K562 (cell line): ENCODE measurements around the gene GET3. TPM values are rescaled to one million over a fixed set of nuclear protein-coding genes. Genes with fewer than 3 reads are reported as not detected.

Source experiments
- ASH1L ChIP-seq: fragments of 450-650 bp; IDR thresholded peaks from 2 replicates; pipeline ENCODE4 v1.6.1; 2018; ENCODE audit warnings: borderline replicate concordance, mild to moderate bottlenecking, low read depth; ENCODE audit not compliant: partially characterized antibody
- BDP1 ChIP-seq: IDR thresholded peaks from 3 replicates; pipeline ENCODE4 v1.6.1; 2011; ENCODE audit not compliant: insufficient read length, insufficient read depth
- BMI1 ChIP-seq: fragments of 150-350 bp; IDR thresholded peaks from 2 replicates; pipeline ENCODE4 v1.6.1; 2014; ENCODE audit warnings: low read length
- BRD9 ChIP-seq: fragments of 450-650 bp; IDR thresholded peaks from 2 replicates; pipeline ENCODE4 v1.6.1; 2018; ENCODE audit warnings: low read depth; ENCODE audit not compliant: partially characterized antibody
- ESRRA ChIP-seq: fragments of 450-650 bp; IDR thresholded peaks from 2 replicates; pipeline ENCODE4 v1.6.1; 2014; ENCODE audit warnings: low read depth, mild to moderate bottlenecking, moderate library complexity, borderline replicate concordance
- FOS ChIP-seq: IDR thresholded peaks from 3 replicates; pipeline ENCODE4 v1.6.1; 2011; ENCODE audit not compliant: insufficient read length; ENCODE audit errors: extremely low read depth
- FOXJ3 ChIP-seq: sonication (generic); formaldehyde crosslinking; IDR thresholded peaks from 2 replicates; pipeline ENCODE4 v1.4.0; 2020; ENCODE audit warnings: mild to moderate bottlenecking, missing genetic modification reagents
- GATAD2B ChIP-seq: fragments of 450-650 bp; IDR thresholded peaks from 2 replicates; pipeline ENCODE4 v1.6.1; 2017; ENCODE audit warnings: mild to moderate bottlenecking, borderline replicate concordance
- NCOA4 ChIP-seq: fragments of 450-650 bp; IDR thresholded peaks from 2 replicates; pipeline ENCODE4 v1.6.1; 2018; ENCODE audit warnings: mild to moderate bottlenecking; ENCODE audit not compliant: partially characterized antibody
- NR2F6 ChIP-seq: fragments of 450-650 bp; formaldehyde crosslinking; IDR thresholded peaks from 2 replicates; pipeline ENCODE4 v1.4.0; 2020; ENCODE audit warnings: mild to moderate bottlenecking
- NRF1 ChIP-seq, 2 experiments: fragments of 450-650 bp; IDR thresholded peaks in 1 of 2; conservative IDR thresholded peaks in 1 of 2; 2 replicates each; pipeline ENCODE4 v1.6.1; 2014; ENCODE audit warnings: mild to moderate bottlenecking in 2 of 2
- POLR3A ChIP-seq: IDR thresholded peaks from 2 replicates; pipeline ENCODE4 v1.6.1; 2011; ENCODE audit warnings: borderline replicate concordance, mild to moderate bottlenecking, moderate library complexity; ENCODE audit not compliant: insufficient read length, insufficient read depth; ENCODE audit errors: extremely low read depth
- RFX5 ChIP-seq: IDR thresholded peaks from 2 replicates; pipeline ENCODE4 v1.6.1; 2011; ENCODE audit warnings: low read depth, mild to moderate bottlenecking, improper control_type of control experiment, low read length
- SIN3A ChIP-seq, 2 experiments: fragments of 150-350 bp in 1 of 2; IDR thresholded peaks; 2 replicates each; pipeline ENCODE4 v1.6.1; 2011 to 2016; ENCODE audit warnings: borderline replicate concordance in 2 of 2, low read depth in 2 of 2, low read length in 2 of 2, mild to moderate bottlenecking in 2 of 2, moderate library complexity in 2 of 2; ENCODE audit not compliant: control insufficient read depth in 1 of 2
- SNRNP70 ChIP-seq: fragments of 200-400 bp; formaldehyde crosslinking; optimal IDR thresholded peaks from 2 replicates; pipeline ENCODE3; 2017; ENCODE audit warnings: low read depth, low read length
- YY1 ChIP-seq, 3 experiments: IDR thresholded peaks; 2 replicates each; pipeline ENCODE4 v1.6.1; 2011; ENCODE audit warnings: low read length in 2 of 3, mild to moderate bottlenecking in 2 of 3, moderate library complexity in 2 of 3, borderline replicate concordance in 1 of 3, control low read depth in 1 of 3, low read depth in 1 of 3; ENCODE audit not compliant: insufficient read depth in 3 of 3, insufficient replicate concordance in 2 of 3, control insufficient read depth in 1 of 3, insufficient read length in 1 of 3; ENCODE audit errors: extremely low read depth in 1 of 3
- ZNF3 ChIP-seq: fragments of 250-450 bp; sonication (Bioruptor Pico); IDR thresholded peaks from 2 replicates; pipeline ENCODE4 v1.5.0; 2021; ENCODE audit warnings: mild to moderate bottlenecking, moderate library complexity
- ZNF561 ChIP-seq: fragments of 450-650 bp; formaldehyde crosslinking; conservative IDR thresholded peaks from 2 replicates; pipeline ENCODE4 v1.4.0; 2020; ENCODE audit warnings: mild to moderate bottlenecking, moderate library complexity
- polyA plus RNA-seq, 8 experiments: library from polyadenylated mRNA; depleted of rRNA in 4 of 8; stranded (reverse) in 5 of 8; unstranded in 3 of 8; fragments of >200 nt; fragmentation: Nextera tagmentation in 2 of 8; fragmentation: Illumina TruSeq in 1 of 8; extraction: Ambion mirVana in 2 of 8; extraction: Trizol in 1 of 8; gene quantifications; 2 replicates each; pipeline versions ENCODE4 v1.2.1 to v1.2.3, GENCODE V29; 2011 to 2014; ENCODE audit warnings: inconsistent platforms in 1 of 8, missing spikeins in 1 of 8
- total RNA-seq, 7 experiments: library from RNA; depleted of rRNA in 6 of 7; stranded (reverse); fragments of >200 nt in 6 of 7; fragmentation: Illumina TruSeq in 2 of 7; extraction: Trizol in 2 of 7; gene quantifications; 2 replicates each; pipeline versions ENCODE4 v1.2.1 to v1.2.3, GENCODE V29; 2011 to 2021; ENCODE audit warnings: low replicate concordance in 1 of 7
- TF ChIP-seq, protein P1 (sequence below): sonication (generic); formaldehyde crosslinking; IDR thresholded peaks from 2 replicates; pipeline ENCODE4 v1.4.0; 2020; ENCODE audit warnings: mild to moderate bottlenecking, missing genetic modification reagents
- TF ChIP-seq, protein P2 (sequence below): sonication (generic); formaldehyde crosslinking; IDR thresholded peaks from 2 replicates; pipeline ENCODE4 v1.8.1; 2023; ENCODE audit warnings: mild to moderate bottlenecking, missing genetic modification reagents, moderate library complexity
- TF ChIP-seq, protein P3 (sequence below), 2 experiments: IDR thresholded peaks in 1 of 2; conservative IDR thresholded peaks in 1 of 2; 2 replicates each; pipeline ENCODE4 v1.6.1; 2016; ENCODE audit warnings: low read depth in 2 of 2, mild to moderate bottlenecking in 1 of 2, missing compliant biosample characterization in 1 of 2, missing genetic modification characterization in 1 of 2, moderate library complexity in 1 of 2

Gene GET3
- total and polyA plus RNA-seq, 9 of the 15 experiments (the other 6 are each of a cell fraction or from before 2014, with no cell fraction given): 8.3 to 83.5 (median 51.8) TPM

DNA sequence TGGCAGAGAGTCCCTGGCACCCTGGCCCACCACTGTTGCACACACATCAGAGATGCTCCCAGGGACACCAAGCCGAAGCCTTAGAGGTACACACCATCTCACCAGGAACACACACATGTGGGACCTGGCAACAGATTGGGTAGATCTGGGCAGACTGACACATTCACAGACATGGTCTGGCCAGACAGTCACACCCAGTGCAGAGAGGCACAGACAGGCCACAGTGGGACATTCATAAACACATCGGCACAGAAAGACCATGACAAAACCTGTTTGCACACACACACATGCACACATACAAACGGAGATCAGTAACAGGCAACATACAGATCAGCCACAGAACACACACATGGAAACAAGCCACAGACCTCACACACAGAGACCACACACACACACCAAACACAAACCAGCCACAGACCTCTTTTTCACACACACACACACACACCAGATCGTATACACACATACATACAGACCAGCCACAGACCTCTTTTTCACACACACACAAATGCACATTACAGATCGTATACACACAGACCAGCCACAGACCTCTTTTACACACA is 47.7 kb downstream of the GET3 start (continued):
- TF ChIP-seq SIN3A (IDR thresholded peaks at IDR 0.05; ENCODE audit: borderline replicate concordance in 2 of 2, control insufficient read depth in 1 of 2, low read depth in 2 of 2, low read length in 2 of 2) (no peak), ESRRA (no peak), RFX5 (no peak), FOXJ3 (CRISPR knock-in tag) (no peak), NCOA4 (no peak), NR2F6 (CRISPR knock-in tag) (no peak), BRD9 (no peak), POLR3A (no peak), ZNF3 (CRISPR knock-in tag) (no peak), SNRNP70 (no peak), FOS (no peak), BMI1 (no peak), GATAD2B (no peak), BDP1 (no peak), NRF1 (conservative IDR thresholded peaks at IDR 0.05 in 1 of 2, IDR thresholded peaks at IDR 0.05 in 1 of 2) (no peak), ZNF561 (no peak), YY1 (IDR thresholded peaks at IDR 0.05; ENCODE audit: borderline replicate concordance in 1 of 3, control insufficient read depth in 1 of 3, extremely low read depth in 1 of 3, insufficient read depth in 3 of 3, insufficient read length in 1 of 3, insufficient replicate concordance in 2 of 3, low read depth in 1 of 3, low read length in 2 of 3) (no peak), ASH1L (no peak)
- TF ChIP-seq, protein P1, sequence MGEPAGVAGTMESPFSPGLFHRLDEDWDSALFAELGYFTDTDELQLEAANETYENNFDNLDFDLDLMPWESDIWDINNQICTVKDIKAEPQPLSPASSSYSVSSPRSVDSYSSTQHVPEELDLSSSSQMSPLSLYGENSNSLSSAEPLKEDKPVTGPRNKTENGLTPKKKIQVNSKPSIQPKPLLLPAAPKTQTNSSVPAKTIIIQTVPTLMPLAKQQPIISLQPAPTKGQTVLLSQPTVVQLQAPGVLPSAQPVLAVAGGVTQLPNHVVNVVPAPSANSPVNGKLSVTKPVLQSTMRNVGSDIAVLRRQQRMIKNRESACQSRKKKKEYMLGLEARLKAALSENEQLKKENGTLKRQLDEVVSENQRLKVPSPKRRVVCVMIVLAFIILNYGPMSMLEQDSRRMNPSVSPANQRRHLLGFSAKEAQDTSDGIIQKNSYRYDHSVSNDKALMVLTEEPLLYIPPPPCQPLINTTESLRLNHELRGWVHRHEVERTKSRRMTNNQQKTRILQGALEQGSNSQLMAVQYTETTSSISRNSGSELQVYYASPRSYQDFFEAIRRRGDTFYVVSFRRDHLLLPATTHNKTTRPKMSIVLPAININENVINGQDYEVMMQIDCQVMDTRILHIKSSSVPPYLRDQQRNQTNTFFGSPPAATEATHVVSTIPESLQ (CRISPR knock-in tag): no peak
- TF ChIP-seq, protein P2, sequence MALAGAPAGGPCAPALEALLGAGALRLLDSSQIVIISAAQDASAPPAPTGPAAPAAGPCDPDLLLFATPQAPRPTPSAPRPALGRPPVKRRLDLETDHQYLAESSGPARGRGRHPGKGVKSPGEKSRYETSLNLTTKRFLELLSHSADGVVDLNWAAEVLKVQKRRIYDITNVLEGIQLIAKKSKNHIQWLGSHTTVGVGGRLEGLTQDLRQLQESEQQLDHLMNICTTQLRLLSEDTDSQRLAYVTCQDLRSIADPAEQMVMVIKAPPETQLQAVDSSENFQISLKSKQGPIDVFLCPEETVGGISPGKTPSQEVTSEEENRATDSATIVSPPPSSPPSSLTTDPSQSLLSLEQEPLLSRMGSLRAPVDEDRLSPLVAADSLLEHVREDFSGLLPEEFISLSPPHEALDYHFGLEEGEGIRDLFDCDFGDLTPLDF (CRISPR knock-in tag): no peak
- TF ChIP-seq, protein P3, sequence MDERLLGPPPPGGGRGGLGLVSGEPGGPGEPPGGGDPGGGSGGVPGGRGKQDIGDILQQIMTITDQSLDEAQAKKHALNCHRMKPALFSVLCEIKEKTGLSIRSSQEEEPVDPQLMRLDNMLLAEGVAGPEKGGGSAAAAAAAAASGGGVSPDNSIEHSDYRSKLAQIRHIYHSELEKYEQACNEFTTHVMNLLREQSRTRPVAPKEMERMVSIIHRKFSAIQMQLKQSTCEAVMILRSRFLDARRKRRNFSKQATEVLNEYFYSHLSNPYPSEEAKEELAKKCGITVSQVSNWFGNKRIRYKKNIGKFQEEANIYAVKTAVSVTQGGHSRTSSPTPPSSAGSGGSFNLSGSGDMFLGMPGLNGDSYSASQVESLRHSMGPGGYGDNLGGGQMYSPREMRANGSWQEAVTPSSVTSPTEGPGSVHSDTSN (CRISPR knock-in tag; IDR thresholded peaks at IDR 0.05; ENCODE audit: low read depth): no peak
- TF ChIP-seq, protein P3 (tag; conservative IDR thresholded peaks at IDR 0.05; ENCODE audit: low read depth): no peak
